ENCODE results near the gene CLDN6. TPM values are rescaled to one million over a fixed set of nuclear protein-coding genes. Genes with fewer than 3 reads are reported as not detected.
A peak's percentile ranks its signal among the peaks of the same experiment; 100 is the strongest.

The CLDN6 gene
- total and polyA plus RNA-seq, 5 donors: not detected

GRCh38 chr16:3008690-3009037 lies 9.3 kb downstream of the CLDN6 start:
- WGBS: 28% methylated on average over 4 of the region's 4 CpGs
- Histone ChIP-seq H3K27ac (ENCODE audit: low read length) (no peak overlapping the region), H3K4me1 (ENCODE audit: control insufficient read depth, insufficient read depth, low read length) (no peaks in the 10 kb centered on the region), H3K4me3 (ENCODE audit: low read length) (no peak overlapping the region), H3K27me3 (ENCODE audit: control insufficient read depth, insufficient read depth) (no peaks in the 10 kb centered on the region), H3K9me3 (ENCODE audit: control insufficient read depth, low read length) (no peaks in the 10 kb centered on the region)
- intact Hi-C loops (cut with DNase I): no loop called here
- no peak for ATAC-seq
- no peak for DNase-seq

GRCh38 chr16:3007957-3008689 lies 9.9 kb downstream of the CLDN6 start:
- H3K4me3 ChIP-seq (ENCODE audit: low read length): no peak overlapping the region
- DNase-seq (no peak), ATAC-seq (no peak)
- 14% methylated on average over 17 of the region's 17 CpGs for WGBS
- no peaks in the 10 kb centered on the region for H3K27me3 ChIP-seq (ENCODE audit: control insufficient read depth, insufficient read depth)
- no peak overlapping the region for H3K27ac ChIP-seq (ENCODE audit: low read length)
- no peaks in the 10 kb centered on the region for H3K4me1 ChIP-seq (ENCODE audit: control insufficient read depth, insufficient read depth, low read length)
- H3K9me3 ChIP-seq (ENCODE audit: control insufficient read depth, low read length): no peaks in the 10 kb centered on the region
- intact Hi-C loops (cut with DNase I): no loop called here

- Histone ChIP-seq H3K4me3 (ENCODE audit: low read length) (no peak overlapping the region), H3K4me1 (ENCODE audit: control insufficient read depth, insufficient read depth, low read length) (no peaks in the 10 kb centered on the region), H3K9me3 (ENCODE audit: control insufficient read depth, low read length) (no peaks in the 10 kb centered on the region), H3K27ac (ENCODE audit: low read length) (no peak overlapping the region), H3K27me3 (ENCODE audit: control insufficient read depth, insufficient read depth) (no peaks in the 10 kb centered on the region)
- no peak for ATAC-seq
- DNase-seq: no peak
- 49% methylated on average over 13 of the region's 13 CpGs for WGBS
- intact Hi-C loops (cut with DNase I): no loop called here
Measured at GRCh38 chr16:3007059-3007956, 10.7 kb downstream of the CLDN6 start.

GRCh38 chr16:3004781-3005284 lies 13.2 kb downstream of the CLDN6 start:
- no peak for ATAC-seq
- no peaks in the 10 kb centered on the region for H3K9me3 ChIP-seq (ENCODE audit: control insufficient read depth, low read length)
- no peaks in the 10 kb centered on the region for H3K27me3 ChIP-seq (ENCODE audit: control insufficient read depth, insufficient read depth)
- H3K27ac ChIP-seq (ENCODE audit: low read length): no peak overlapping the region
- WGBS: 7% methylated on average over 25 of the region's 25 CpGs
- H3K4me1 ChIP-seq (ENCODE audit: control insufficient read depth, insufficient read depth, low read length): no peaks in the 10 kb centered on the region
- DNase-seq: no peak
- intact Hi-C loops (cut with DNase I): no loop called here
- H3K4me3 ChIP-seq (ENCODE audit: low read length): peak overlapping the region; percentile 68

- Histone ChIP-seq H3K4me1 (ENCODE audit: control insufficient read depth, insufficient read depth, low read length) (no peaks in the 10 kb centered on the region), H3K27me3 (ENCODE audit: control insufficient read depth, insufficient read depth) (no peaks in the 10 kb centered on the region), H3K4me3 (ENCODE audit: low read length) (peak overlapping the region; percentile 68), H3K9me3 (ENCODE audit: control insufficient read depth, low read length) (no peaks in the 10 kb centered on the region), H3K27ac (ENCODE audit: low read length) (peak overlapping the region; percentile 49)
- intact Hi-C loops (cut with DNase I): no loop called here
- WGBS: under 1% methylated on average over 41 of the region's 67 CpGs
- DNase-seq (no peak), ATAC-seq (no peak)
Measured at GRCh38 chr16:3004319-3004718, 13.7 kb downstream of the CLDN6 start.

- ATAC-seq (peak; percentile 98 to 99), DNase-seq (peak; percentile 96 to 98 (median 97))
- H3K27me3 ChIP-seq (ENCODE audit: control insufficient read depth, insufficient read depth): no peaks in the 10 kb centered on the region
- no peaks in the 10 kb centered on the region for H3K4me1 ChIP-seq (ENCODE audit: control insufficient read depth, insufficient read depth, low read length)
- H3K4me3 ChIP-seq (ENCODE audit: low read length): peak overlapping the region; percentile 68
- no peak overlapping the region for H3K27ac ChIP-seq (ENCODE audit: low read length)
- intact Hi-C loops (cut with DNase I): no loop called here
- H3K9me3 ChIP-seq (ENCODE audit: control insufficient read depth, low read length): no peaks in the 10 kb centered on the region
- WGBS: 8% methylated on average over 58 of the region's 58 CpGs
Measured at GRCh38 chr16:3003582-3004270, 14.3 kb downstream of the CLDN6 start.

- H3K4me3 ChIP-seq (ENCODE audit: low read length): no peak overlapping the region
- no peaks in the 10 kb centered on the region for H3K9me3 ChIP-seq (ENCODE audit: control insufficient read depth, low read length)
- ATAC-seq (no peak), DNase-seq (no peak)
- WGBS: 69% methylated on average over 12 of the region's 12 CpGs
- intact Hi-C loops (cut with DNase I): no loop called here
- H3K27me3 ChIP-seq (ENCODE audit: control insufficient read depth, insufficient read depth): no peaks in the 10 kb centered on the region
- H3K4me1 ChIP-seq (ENCODE audit: control insufficient read depth, insufficient read depth, low read length): no peaks in the 10 kb centered on the region
- H3K27ac ChIP-seq (ENCODE audit: low read length): no peak overlapping the region
Measured at GRCh38 chr16:3001316-3001715, 16.7 kb downstream of the CLDN6 start.

- H3K27me3 ChIP-seq (ENCODE audit: control insufficient read depth, insufficient read depth): no peaks in the 10 kb centered on the region
- ATAC-seq (no peak), DNase-seq (peak in 1 of 3 donors; percentile 53)
- no peak overlapping the region for H3K4me3 ChIP-seq (ENCODE audit: low read length)
- H3K4me1 ChIP-seq (ENCODE audit: control insufficient read depth, insufficient read depth, low read length): no peaks in the 10 kb centered on the region
- WGBS: 83% methylated on average over 4 of the region's 4 CpGs
- H3K27ac ChIP-seq (ENCODE audit: low read length): no peak overlapping the region
- no peaks in the 10 kb centered on the region for H3K9me3 ChIP-seq (ENCODE audit: control insufficient read depth, low read length)
- intact Hi-C loops (cut with DNase I): no loop called here
Measured at GRCh38 chr16:3000540-3000939, 17.4 kb downstream of the CLDN6 start.

- Histone ChIP-seq H3K27me3 (ENCODE audit: control insufficient read depth, insufficient read depth) (no peaks in the 10 kb centered on the region), H3K9me3 (ENCODE audit: control insufficient read depth, low read length) (no peaks in the 10 kb centered on the region), H3K27ac (ENCODE audit: low read length) (no peak overlapping the region), H3K4me3 (ENCODE audit: low read length) (no peak overlapping the region), H3K4me1 (ENCODE audit: control insufficient read depth, insufficient read depth, low read length) (no peaks in the 10 kb centered on the region)
- DNase-seq (no peak), ATAC-seq (no peak)
- WGBS: 74% methylated on average over 6 of the region's 6 CpGs
- intact Hi-C loops (cut with DNase I): no loop called here
Measured at GRCh38 chr16:2999929-3000328, 18.1 kb downstream of the CLDN6 start.

GRCh38 chr16:2996298-2996697 lies 21.7 kb downstream of the CLDN6 start:
- Histone ChIP-seq H3K27me3 (ENCODE audit: control insufficient read depth, insufficient read depth) (no peaks in the 10 kb centered on the region), H3K4me1 (ENCODE audit: control insufficient read depth, insufficient read depth, low read length) (no peaks in the 10 kb centered on the region), H3K9me3 (ENCODE audit: control insufficient read depth, low read length) (no peaks in the 10 kb centered on the region), H3K27ac (ENCODE audit: low read length) (no peak overlapping the region), H3K4me3 (ENCODE audit: low read length) (no peak overlapping the region)
- WGBS: 71% methylated on average over 13 of the region's 13 CpGs
- DNase-seq (no peak), ATAC-seq (no peak)
- intact Hi-C loops (cut with DNase I): no loop called here

Measured in right cardiac atrium (tissue), 5 donors.